H9 (cell line): ENCODE data around the gene ELF2. TPM values are rescaled to one million over a fixed set of nuclear protein-coding genes. Genes with fewer than 3 reads are reported as not detected.
"Not testable (repeated sequence)": the region's sequence is repeated elsewhere in the genome, so short reads cannot be mapped to it uniquely, and the experiment has no call there.

Experiments
- DNase-seq: peaks from one replicate; pipeline ENCODE4 v3.0.0-alpha.2; 2017
- H2AFZ ChIP-seq: one replicate; pipeline ENCODE4 v1.6.1; 2013; ENCODE audit warnings: mild to moderate bottlenecking, low read length, control low read depth, moderate library complexity
- H2AK5ac ChIP-seq: 2 replicates; pipeline ENCODE4 v1.6.1; 2013; ENCODE audit warnings: low read length, control low read depth, mixed read lengths; ENCODE audit not compliant: insufficient read length
- H2BK120ac ChIP-seq: one replicate; pipeline ENCODE4 v1.6.1; 2013; ENCODE audit warnings: low read depth, mild to moderate bottlenecking, low read length, control low read depth, inconsistent platforms; ENCODE audit not compliant: poor library complexity, severe bottlenecking
- H2BK12ac ChIP-seq: 2 replicates; pipeline ENCODE4 v1.6.1; 2013; ENCODE audit warnings: low read length, control low read depth, mixed read lengths, low read depth; ENCODE audit not compliant: insufficient read length
- H2BK15ac ChIP-seq: 2 replicates; pipeline ENCODE4 v1.6.1; 2013; ENCODE audit warnings: low read depth, low read length, control low read depth
- H2BK20ac ChIP-seq: one replicate; pipeline ENCODE4 v1.6.1; 2013; ENCODE audit warnings: low read depth, mild to moderate bottlenecking, low read length, control low read depth, inconsistent platforms; ENCODE audit not compliant: poor library complexity, severe bottlenecking
- H2BK5ac ChIP-seq: 2 replicates; pipeline ENCODE4 v1.6.1; 2013; ENCODE audit warnings: low read length, control low read depth, mixed read lengths; ENCODE audit not compliant: insufficient read length
- H3K14ac ChIP-seq: 2 replicates; pipeline ENCODE4 v1.6.1; 2013; ENCODE audit warnings: low read length, control low read depth; ENCODE audit not compliant: insufficient read depth
- H3K18ac ChIP-seq: 2 replicates; pipeline ENCODE4 v1.6.1; 2013; ENCODE audit warnings: low read depth, mild to moderate bottlenecking, mixed read lengths, low read length, control low read depth; ENCODE audit not compliant: insufficient read length
- H3K23ac ChIP-seq: 2 replicates; pipeline ENCODE4 v1.6.1; 2013; ENCODE audit warnings: low read length, control low read depth, mixed read lengths, low read depth; ENCODE audit not compliant: insufficient read length
- H3K23me2 ChIP-seq: 2 replicates; pipeline ENCODE4 v1.6.1; 2013; ENCODE audit warnings: low read depth, mild to moderate bottlenecking, mixed read lengths, low read length, control low read depth; ENCODE audit not compliant: insufficient read length, poor library complexity, severe bottlenecking
- H3K27ac ChIP-seq: 2 replicates; pipeline ENCODE4 v1.5.1; 2013; ENCODE audit warnings: low read length, control low read depth, mixed read lengths, low read depth; ENCODE audit not compliant: insufficient read length
- H3K27me3 ChIP-seq: 2 replicates; pipeline ENCODE4 v1.6.1; 2013; ENCODE audit warnings: low read length, control low read depth, inconsistent platforms; ENCODE audit not compliant: insufficient read depth
- H3K4ac ChIP-seq: 2 replicates; pipeline ENCODE4 v1.6.1; 2013; ENCODE audit warnings: low read depth, mild to moderate bottlenecking, control low read depth, inconsistent platforms, low read length, moderate library complexity
- H3K4me1 ChIP-seq: 2 replicates; pipeline ENCODE4 v1.6.1; 2013; ENCODE audit warnings: low read length, control low read depth, inconsistent platforms; ENCODE audit not compliant: insufficient read depth
- H3K4me2 ChIP-seq: 2 replicates; pipeline ENCODE4 v1.6.1; 2013; ENCODE audit warnings: low read length, control low read depth, mixed read lengths; ENCODE audit not compliant: insufficient read length, insufficient read depth
- H3K56ac ChIP-seq: 2 replicates; pipeline ENCODE4 v1.6.1; 2013; ENCODE audit warnings: low read depth, mild to moderate bottlenecking, mixed read lengths, low read length, control low read depth; ENCODE audit not compliant: insufficient read length
- H3K79me1 ChIP-seq: 2 replicates; pipeline ENCODE4 v1.6.1; 2013; ENCODE audit warnings: low read depth, mild to moderate bottlenecking, moderate library complexity, low read length, control low read depth, inconsistent platforms; ENCODE audit not compliant: insufficient read depth, poor library complexity, severe bottlenecking
- H3K79me2 ChIP-seq: 2 replicates; pipeline ENCODE4 v1.6.1; 2013; ENCODE audit warnings: low read length, control low read depth, inconsistent platforms; ENCODE audit not compliant: insufficient read depth
- H3K9ac ChIP-seq: 2 replicates; pipeline ENCODE4 v1.6.1; 2013; ENCODE audit warnings: low read length, control low read depth, mixed read lengths; ENCODE audit not compliant: insufficient read length; ENCODE audit errors: extremely low read depth
- H3K9me3 ChIP-seq: one replicate; pipeline ENCODE4 v1.6.1; 2013; ENCODE audit warnings: low read depth, low read length, inconsistent platforms; ENCODE audit not compliant: control insufficient read depth
- H3T11ph ChIP-seq: one replicate; pipeline ENCODE4 v1.6.1; 2013; ENCODE audit warnings: mild to moderate bottlenecking, low read length, control low read depth, inconsistent platforms
- H4K20me1 ChIP-seq: one replicate; pipeline ENCODE4 v1.6.1; 2013; ENCODE audit not compliant: control insufficient read depth, insufficient read length, insufficient read depth
- H4K5ac ChIP-seq: 2 replicates; pipeline ENCODE4 v1.6.1; 2013; ENCODE audit warnings: low read depth, mild to moderate bottlenecking, mixed read lengths, low read length, control low read depth; ENCODE audit not compliant: insufficient read length
- H4K8ac ChIP-seq: replicated peaks from 2 replicates; pipeline ENCODE4 v1.6.1; 2013; ENCODE audit warnings: low read length, control low read depth, mixed read lengths, low read depth; ENCODE audit not compliant: insufficient read length
- H4K91ac ChIP-seq: 2 replicates; pipeline ENCODE4 v1.6.1; 2013; ENCODE audit warnings: low read depth, mild to moderate bottlenecking, moderate library complexity, mixed read lengths, low read length, control low read depth; ENCODE audit not compliant: insufficient read length
- H3K27ac Mint-ChIP-seq, 3 experiments: 2 replicates in 2 of 3; 3 replicates in 1 of 3; pipeline ENCODE4 v1.8.0; 2020 to 2021; ENCODE audit warnings: mixed read lengths in 3 of 3, mild to moderate bottlenecking in 1 of 3, moderate library complexity in 1 of 3
- H3K27me3 Mint-ChIP-seq: 2 replicates; pipeline ENCODE4 v1.8.0; 2021; ENCODE audit warnings: low read depth, mild to moderate bottlenecking, moderate library complexity, mixed read lengths
- H3K36me3 Mint-ChIP-seq, 3 experiments: 2 replicates in 2 of 3; 3 replicates in 1 of 3; pipeline ENCODE4 v1.8.0; 2020 to 2021; ENCODE audit warnings: low read depth in 3 of 3, mixed read lengths in 3 of 3; ENCODE audit not compliant: insufficient read depth in 1 of 3
- H3K4me1 Mint-ChIP-seq, 2 experiments: 2 replicates each; pipeline ENCODE4 v1.8.0; 2020; ENCODE audit warnings: mixed read lengths in 2 of 2
- H3K4me3 Mint-ChIP-seq, 2 experiments: 2 replicates in 1 of 2; 3 replicates in 1 of 2; pipeline ENCODE4 v1.8.0; 2020 to 2021; ENCODE audit warnings: mild to moderate bottlenecking in 2 of 2, mixed read lengths in 2 of 2, moderate library complexity in 1 of 2
- H3K9me3 Mint-ChIP-seq, 2 experiments: 2 replicates in 1 of 2; 3 replicates in 1 of 2; pipeline ENCODE4 v1.8.0; 2020; ENCODE audit warnings: mild to moderate bottlenecking in 2 of 2, mixed read lengths in 2 of 2, moderate library complexity in 1 of 2
- WGBS: extraction: QIAGEN DNeasy Blood & Tissue Kit; methylation state at CpG from one replicate; pipeline ENCODE4 v1.1.7; 2013; ENCODE audit warnings: missing lambda C conversion rate, low lambda C conversion rate, mixed read lengths; ENCODE audit not compliant: insufficient read length; ENCODE audit errors: extremely low coverage; 5-methylcytosine and 5-hydroxymethylcytosine counted together
- total RNA-seq: library from RNA; stranded (reverse); gene quantifications from 2 replicates; pipeline ENCODE4 v1.2.1, GENCODE V29; 2021
- TF ChIP-seq, protein P1 (sequence below): fragments of 200-600 bp; sonication (generic); conservative IDR thresholded peaks from 3 replicates; pipeline ENCODE4 v1.8.0; 2021; ENCODE audit warnings: antibody characterized with exemption, mild to moderate bottlenecking

The ELF2 gene
- total RNA-seq, 1 experiment from 2014 or later, result 49.6 TPM

DNA sequence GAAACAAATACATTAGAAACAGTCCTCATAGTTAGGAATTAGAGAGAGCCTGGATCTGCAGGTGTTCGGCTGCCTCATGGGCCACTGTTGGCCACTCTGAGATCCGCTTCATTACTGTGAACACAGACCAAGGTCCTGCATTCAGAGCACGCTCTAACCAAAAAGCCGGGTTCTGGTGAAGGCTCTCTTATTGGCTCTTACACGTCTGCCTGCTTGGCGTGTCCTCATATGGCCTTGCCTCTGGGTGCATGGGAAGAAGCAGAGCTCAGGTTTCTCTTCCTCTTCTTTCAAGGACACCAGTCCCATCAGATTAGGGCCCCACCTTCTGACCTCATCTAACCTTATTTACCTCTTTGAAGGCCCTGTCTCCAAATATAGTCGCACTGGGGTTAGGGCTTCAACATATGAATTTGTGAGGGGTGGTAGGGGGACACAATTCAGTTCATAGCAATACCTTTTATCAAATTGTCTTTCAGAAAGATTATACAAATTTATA is 37.1 kb upstream of the ELF2 start:
- H3K9me3 Mint-ChIP-seq, result no peaks in the 10 kb centered on the region
- Histone ChIP-seq H2AFZ (no peak overlapping the region), H3K14ac (no peak overlapping the region), H3K4me2 (no peak overlapping the region), H4K91ac (no peak overlapping the region), H3K23me2 (no peaks in the 10 kb centered on the region), H3K79me2 (no peaks in the 10 kb centered on the region), H3K9ac (no peak overlapping the region), H3K9me3 (no peaks in the 10 kb centered on the region), H2BK120ac (no peak overlapping the region), H3K4me1 (no peaks in the 10 kb centered on the region), H3K18ac (no peak overlapping the region), H3K79me1 (no peaks in the 10 kb centered on the region), H2BK15ac (no peak overlapping the region), H3K23ac (no peak overlapping the region), H4K5ac (no peak overlapping the region), H2BK12ac (no peak overlapping the region), H2BK20ac (no peak overlapping the region), H3K56ac (no peak overlapping the region), H4K20me1 (no peaks in the 10 kb centered on the region), H3K27me3 (no peaks in the 10 kb centered on the region), H4K8ac (no peak overlapping the region), H2BK5ac (no peak overlapping the region), H3K27ac (no peak overlapping the region), H3K4ac (no peak overlapping the region), H3T11ph (no peak overlapping the region), H2AK5ac (no peak overlapping the region)
- H3K27ac Mint-ChIP-seq, result no peak overlapping the region
- peak; percentile 81 for DNase-seq
- peaks cover 5% of the 10 kb centered on the region; the same call in 1 of the 2 replicates for H3K27me3 Mint-ChIP-seq
- whole genome bisulfite sequencing, result no CpG with 5 or more reads among the region's 7 CpGs
- H3K4me1 Mint-ChIP-seq, result peaks cover 7 to 8% of the 10 kb centered on the region in 2 experiments; a peak in 3 of 4 replicates
- TF ChIP-seq, protein P1, sequence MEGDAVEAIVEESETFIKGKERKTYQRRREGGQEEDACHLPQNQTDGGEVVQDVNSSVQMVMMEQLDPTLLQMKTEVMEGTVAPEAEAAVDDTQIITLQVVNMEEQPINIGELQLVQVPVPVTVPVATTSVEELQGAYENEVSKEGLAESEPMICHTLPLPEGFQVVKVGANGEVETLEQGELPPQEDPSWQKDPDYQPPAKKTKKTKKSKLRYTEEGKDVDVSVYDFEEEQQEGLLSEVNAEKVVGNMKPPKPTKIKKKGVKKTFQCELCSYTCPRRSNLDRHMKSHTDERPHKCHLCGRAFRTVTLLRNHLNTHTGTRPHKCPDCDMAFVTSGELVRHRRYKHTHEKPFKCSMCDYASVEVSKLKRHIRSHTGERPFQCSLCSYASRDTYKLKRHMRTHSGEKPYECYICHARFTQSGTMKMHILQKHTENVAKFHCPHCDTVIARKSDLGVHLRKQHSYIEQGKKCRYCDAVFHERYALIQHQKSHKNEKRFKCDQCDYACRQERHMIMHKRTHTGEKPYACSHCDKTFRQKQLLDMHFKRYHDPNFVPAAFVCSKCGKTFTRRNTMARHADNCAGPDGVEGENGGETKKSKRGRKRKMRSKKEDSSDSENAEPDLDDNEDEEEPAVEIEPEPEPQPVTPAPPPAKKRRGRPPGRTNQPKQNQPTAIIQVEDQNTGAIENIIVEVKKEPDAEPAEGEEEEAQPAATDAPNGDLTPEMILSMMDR, result no peak
- no peaks in the 10 kb centered on the region for H3K36me3 Mint-ChIP-seq
- no peak overlapping the region for H3K4me3 Mint-ChIP-seq

- not testable (repeated sequence) for H3K4ac ChIP-seq, H3T11ph ChIP-seq, H3K14ac ChIP-seq, H4K91ac ChIP-seq, H3K27ac ChIP-seq, H3K9me3 ChIP-seq, H3K79me2 ChIP-seq, DNase-seq, H3K18ac ChIP-seq, H4K8ac ChIP-seq, H4K5ac ChIP-seq, H3K9me3 Mint-ChIP-seq, H3K4me2 ChIP-seq, H3K23ac ChIP-seq, H4K20me1 ChIP-seq, H3K9ac ChIP-seq, H2BK120ac ChIP-seq, H2BK20ac ChIP-seq, H3K23me2 ChIP-seq, H3K27me3 Mint-ChIP-seq, H3K27ac Mint-ChIP-seq, H3K56ac ChIP-seq, H3K36me3 Mint-ChIP-seq, H3K27me3 ChIP-seq, H3K4me1 ChIP-seq, H3K4me1 Mint-ChIP-seq, H2AK5ac ChIP-seq, H2BK15ac ChIP-seq, H2BK12ac ChIP-seq, H2AFZ ChIP-seq, H2BK5ac ChIP-seq, H3K4me3 Mint-ChIP-seq, H3K79me1 ChIP-seq
- WGBS, result no CpG with 5 or more reads among the region's 10 CpGs
Observed at GRCh38 chr4:139213633-139214032, 36.6 kb upstream of the ELF2 start.
